WI38 (cell line): Measurements from ENCODE around the gene SYT6.

Experiments used
- H3K4me3 ChIP-seq: 2 replicates; pipeline ENCODE4 v1.5.1; 2011; ENCODE audit warnings: low read depth, mild to moderate bottlenecking, control low read depth, low read length
- CTCF ChIP-seq: IDR thresholded peaks from 2 replicates; pipeline ENCODE4 v1.5.1; 2012; ENCODE audit warnings: low read depth, mild to moderate bottlenecking, control low read depth, low read length

SYT6 gene

GRCh38 chr1:114040273-114041015, 113.2 kb downstream of the SYT6 start:
- no peak for TF ChIP-seq CTCF
- H3K4me3 ChIP-seq = no peak overlapping the region
